Fibroblast of skin of right quadriceps (primary cell): ENCODE measurements around the gene ANKDD1A.
A peak's percentile ranks its signal among the peaks of the same experiment; 100 is the strongest.

Source experiments
- DNase-seq: peaks from one replicate; pipeline ENCODE4 v3.0.0-alpha.2; 2013

Gene ANKDD1A

GRCh38 chr15:64925335-64926330, 13.9 kb downstream of the ANKDD1A start:
- no peak for DNase-seq

- no peak for DNase-seq
Measured at GRCh38 chr15:64926661-64927060, 15.0 kb downstream of the ANKDD1A start.

GRCh38 chr15:64928626-64929220, 17.0 kb downstream of the ANKDD1A start:
- no peak for DNase-seq

GRCh38 chr15:64930019-64930652, 18.4 kb downstream of the ANKDD1A start:
- DNase-seq, result no peak

- peak; percentile 22 for DNase-seq
Measured at GRCh38 chr15:64930778-64931371, 19.2 kb downstream of the ANKDD1A start.

GRCh38 chr15:64931381-64931780, 19.7 kb downstream of the ANKDD1A start:
- no peak for DNase-seq

GRCh38 chr15:64934023-64934422, 22.3 kb downstream of the ANKDD1A start:
- no peak for DNase-seq

- no peak for DNase-seq
Measured at GRCh38 chr15:64938192-64938591, 26.5 kb downstream of the ANKDD1A start.

GRCh38 chr15:64942356-64942755, 30.7 kb downstream of the ANKDD1A start:
- no peak for DNase-seq

- DNase-seq, result no peak
Measured at GRCh38 chr15:64943512-64944225, 32.0 kb downstream of the ANKDD1A start.

- DNase-seq, result no peak
Measured at GRCh38 chr15:64944961-64945360, 33.3 kb downstream of the ANKDD1A start.

- no peak for DNase-seq
Measured at GRCh38 chr15:64947211-64947610, 35.5 kb downstream of the ANKDD1A start.

- DNase-seq, result no peak
Measured at GRCh38 chr15:64948916-64949315, 37.2 kb downstream of the ANKDD1A start.

- no peak for DNase-seq
Measured at GRCh38 chr15:64949383-64950186, 37.9 kb downstream of the ANKDD1A start.

- DNase-seq, result no peak
Measured at GRCh38 chr15:64950888-64951287, 39.2 kb downstream of the ANKDD1A start.

- no peak for DNase-seq
Measured at GRCh38 chr15:64951777-64952418, 40.2 kb downstream of the ANKDD1A start.

- no peak for DNase-seq
Measured at GRCh38 chr15:64954395-64954794, 42.7 kb downstream of the ANKDD1A start.

GRCh38 chr15:64959128-64959527, 47.4 kb downstream of the ANKDD1A start:
- no peak for DNase-seq

GRCh38 chr15:64960153-64960552, 48.5 kb downstream of the ANKDD1A start:
- no peak for DNase-seq

- DNase-seq, result no peak
Measured at GRCh38 chr15:64961013-64961412, 49.3 kb downstream of the ANKDD1A start.

- DNase-seq, result no peak
Measured at GRCh38 chr15:64969401-64969800, 57.7 kb downstream of the ANKDD1A start.
